ENCODE results near the gene NRIP1.
A peak's percentile ranks its signal among the peaks of the same experiment; 100 is the strongest.

Gene NRIP1

DNA sequence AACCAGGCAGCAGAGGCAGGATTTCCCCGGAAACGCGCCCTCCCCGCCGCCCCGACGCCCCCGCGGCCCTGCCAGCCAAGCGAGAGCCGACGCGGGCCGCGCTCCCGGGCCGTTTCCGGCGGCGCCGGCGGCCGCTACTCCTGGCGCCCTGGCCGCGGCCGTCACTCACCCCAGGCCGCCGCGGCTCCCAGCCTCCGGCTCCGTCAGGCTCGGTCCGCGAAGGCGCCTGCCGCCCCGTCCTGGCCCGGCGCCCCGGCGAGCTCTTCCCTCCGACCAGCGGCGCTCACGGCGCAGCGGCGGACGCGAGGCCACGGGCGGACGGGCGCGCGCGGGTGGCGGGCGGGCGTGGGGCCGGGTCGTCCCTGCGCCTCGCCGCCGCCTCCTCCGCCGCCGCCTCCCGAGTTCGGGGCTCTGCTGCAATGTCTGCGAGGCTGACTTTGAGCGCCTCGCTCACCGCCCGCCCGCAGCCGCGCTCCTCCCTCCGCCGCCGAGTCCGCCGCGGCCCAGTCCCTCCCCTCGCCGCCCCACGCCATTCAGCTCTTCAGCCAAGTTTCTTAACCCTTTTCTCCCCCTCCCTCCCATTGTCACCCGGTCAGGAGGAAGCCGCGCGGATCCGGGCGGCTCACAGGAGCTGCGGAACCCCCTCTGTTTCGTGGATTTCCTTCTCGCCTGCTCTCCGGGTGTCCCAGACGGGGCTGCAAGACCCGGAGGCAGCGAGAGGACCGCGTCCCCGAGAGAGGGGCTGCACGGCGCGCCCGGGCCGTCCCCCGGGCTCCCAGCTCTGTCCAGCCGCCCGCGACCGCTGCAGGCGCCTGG, at the start of gene NRIP1:
NRIP1 (minus strand) TSS at position 425 of the 816 bp plus-strand sequence. CDS start 96,808 bp downstream, outside the sequence.
- TF ChIP-seq, protein P1, sequence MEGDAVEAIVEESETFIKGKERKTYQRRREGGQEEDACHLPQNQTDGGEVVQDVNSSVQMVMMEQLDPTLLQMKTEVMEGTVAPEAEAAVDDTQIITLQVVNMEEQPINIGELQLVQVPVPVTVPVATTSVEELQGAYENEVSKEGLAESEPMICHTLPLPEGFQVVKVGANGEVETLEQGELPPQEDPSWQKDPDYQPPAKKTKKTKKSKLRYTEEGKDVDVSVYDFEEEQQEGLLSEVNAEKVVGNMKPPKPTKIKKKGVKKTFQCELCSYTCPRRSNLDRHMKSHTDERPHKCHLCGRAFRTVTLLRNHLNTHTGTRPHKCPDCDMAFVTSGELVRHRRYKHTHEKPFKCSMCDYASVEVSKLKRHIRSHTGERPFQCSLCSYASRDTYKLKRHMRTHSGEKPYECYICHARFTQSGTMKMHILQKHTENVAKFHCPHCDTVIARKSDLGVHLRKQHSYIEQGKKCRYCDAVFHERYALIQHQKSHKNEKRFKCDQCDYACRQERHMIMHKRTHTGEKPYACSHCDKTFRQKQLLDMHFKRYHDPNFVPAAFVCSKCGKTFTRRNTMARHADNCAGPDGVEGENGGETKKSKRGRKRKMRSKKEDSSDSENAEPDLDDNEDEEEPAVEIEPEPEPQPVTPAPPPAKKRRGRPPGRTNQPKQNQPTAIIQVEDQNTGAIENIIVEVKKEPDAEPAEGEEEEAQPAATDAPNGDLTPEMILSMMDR (IDR thresholded peaks at IDR 0.05; ENCODE audit: control insufficient read depth, extremely low read depth, insufficient read depth): no peak
- peak within 1 kb of the TSS; percentile 92 for H3K4me3 ChIP-seq (ENCODE audit: low read depth, low read length)
- peak; percentile 75 for DNase-seq (ENCODE audit: low read depth)

DNA sequence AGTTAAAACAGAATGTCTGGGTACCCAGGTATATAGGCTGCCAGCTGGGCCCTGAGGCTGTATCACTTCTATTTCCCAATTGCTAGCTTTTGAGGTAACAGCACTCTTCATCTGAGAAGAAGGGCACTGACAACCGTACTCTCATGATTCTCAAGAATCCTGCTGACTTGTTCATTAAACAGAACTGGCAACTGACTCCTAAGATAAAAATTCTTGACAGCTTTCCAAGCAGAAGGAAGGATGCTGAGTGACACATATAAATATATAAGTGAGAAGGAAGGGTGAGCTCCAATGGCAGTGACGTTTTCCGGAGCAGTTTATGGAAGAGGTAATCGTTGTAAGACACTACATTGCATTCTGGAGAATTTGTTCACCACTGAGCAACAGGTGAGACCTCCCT, 48.1 kb upstream of the NRIP1 start:
- TF ChIP-seq, protein P1 (IDR thresholded peaks at IDR 0.05; ENCODE audit: control insufficient read depth, extremely low read depth, insufficient read depth): no peak
- no peak for DNase-seq (ENCODE audit: low read depth)
- no peak overlapping the region for H3K4me3 ChIP-seq (ENCODE audit: low read depth, low read length)

- H3K4me3 ChIP-seq (ENCODE audit: low read depth, low read length): no peak overlapping the region
- no peak for DNase-seq (ENCODE audit: low read depth)
- TF ChIP-seq, protein P1 (IDR thresholded peaks at IDR 0.05; ENCODE audit: control insufficient read depth, extremely low read depth, insufficient read depth): no peak
Observed at GRCh38 chr21:15108801-15109200, 44.0 kb upstream of the NRIP1 start.

GRCh38 chr21:15104470-15104869, 39.7 kb upstream of the NRIP1 start:
- DNase-seq (ENCODE audit: low read depth): no peak
- TF ChIP-seq, protein P1 (IDR thresholded peaks at IDR 0.05; ENCODE audit: control insufficient read depth, extremely low read depth, insufficient read depth): no peak
- H3K4me3 ChIP-seq (ENCODE audit: low read depth, low read length): no peak overlapping the region

DNA sequence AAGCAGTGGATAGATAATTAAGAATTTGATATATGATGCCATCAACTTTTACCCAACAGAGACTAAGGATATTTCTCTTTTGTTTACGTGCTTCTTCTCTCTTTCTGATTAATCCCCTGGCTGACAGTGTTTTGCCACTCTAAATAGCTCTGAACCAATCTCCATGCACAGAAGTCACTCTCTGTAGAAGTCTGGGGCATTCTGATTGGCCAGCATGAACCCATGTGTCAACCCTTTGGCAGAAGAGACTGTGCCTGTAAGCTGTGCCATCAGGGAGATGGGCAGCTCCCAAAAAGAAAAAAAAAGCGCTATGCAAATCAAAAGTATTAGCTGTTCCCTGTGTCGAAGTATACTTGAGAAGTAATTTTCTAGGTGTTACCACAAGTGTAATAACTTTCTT, 34.1 kb upstream of the NRIP1 start:
- no peak for DNase-seq (ENCODE audit: low read depth)
- TF ChIP-seq, protein P1 (IDR thresholded peaks at IDR 0.05; ENCODE audit: control insufficient read depth, extremely low read depth, insufficient read depth): no peak
- H3K4me3 ChIP-seq (ENCODE audit: low read depth, low read length): no peak overlapping the region

GRCh38 chr21:15098181-15098580, 33.4 kb upstream of the NRIP1 start:
- DNase-seq (ENCODE audit: low read depth): no peak
- no peak overlapping the region for H3K4me3 ChIP-seq (ENCODE audit: low read depth, low read length)
- TF ChIP-seq, protein P1 (IDR thresholded peaks at IDR 0.05; ENCODE audit: control insufficient read depth, extremely low read depth, insufficient read depth): no peak

DNA sequence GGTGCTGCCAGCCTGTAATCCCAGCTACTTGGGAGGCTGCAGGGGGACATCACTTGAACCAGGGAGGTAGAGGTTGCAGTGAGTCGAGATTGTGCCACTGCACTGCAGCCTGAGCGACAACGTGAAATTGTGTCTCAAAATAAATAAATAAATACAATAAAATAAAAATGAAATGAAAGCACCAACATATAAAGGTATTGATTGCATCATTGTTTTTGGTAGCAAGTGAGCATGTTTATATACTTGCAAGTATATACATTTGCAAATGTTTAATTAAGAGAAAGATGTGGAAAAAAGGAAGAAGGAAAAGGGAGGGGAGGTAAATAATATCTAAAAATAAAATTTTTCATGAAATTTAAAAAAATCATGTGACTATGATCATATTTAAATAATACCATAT, 32.8 kb upstream of the NRIP1 start:
- DNase-seq (ENCODE audit: low read depth): no peak
- H3K4me3 ChIP-seq (ENCODE audit: low read depth, low read length): no peak overlapping the region
- TF ChIP-seq, protein P1 (IDR thresholded peaks at IDR 0.05; ENCODE audit: control insufficient read depth, extremely low read depth, insufficient read depth): no peak

Data from LNCaP clone FGC (cell line).